NB4 (cell line): ENCODE measurements around the gene PHACTR1.

ENCODE experiments used
- POLR2A ChIP-seq: IDR thresholded peaks from 2 replicates; pipeline ENCODE4 v1.6.1; 2011; ENCODE audit warnings: mild to moderate bottlenecking; ENCODE audit not compliant: insufficient read length; ENCODE audit errors: extremely low read depth
- TF ChIP-seq, protein P1 (sequence below): IDR thresholded peaks from one replicate; pipeline ENCODE4 v1.5.1; 2012; ENCODE audit warnings: low read depth, low read length

DNA sequence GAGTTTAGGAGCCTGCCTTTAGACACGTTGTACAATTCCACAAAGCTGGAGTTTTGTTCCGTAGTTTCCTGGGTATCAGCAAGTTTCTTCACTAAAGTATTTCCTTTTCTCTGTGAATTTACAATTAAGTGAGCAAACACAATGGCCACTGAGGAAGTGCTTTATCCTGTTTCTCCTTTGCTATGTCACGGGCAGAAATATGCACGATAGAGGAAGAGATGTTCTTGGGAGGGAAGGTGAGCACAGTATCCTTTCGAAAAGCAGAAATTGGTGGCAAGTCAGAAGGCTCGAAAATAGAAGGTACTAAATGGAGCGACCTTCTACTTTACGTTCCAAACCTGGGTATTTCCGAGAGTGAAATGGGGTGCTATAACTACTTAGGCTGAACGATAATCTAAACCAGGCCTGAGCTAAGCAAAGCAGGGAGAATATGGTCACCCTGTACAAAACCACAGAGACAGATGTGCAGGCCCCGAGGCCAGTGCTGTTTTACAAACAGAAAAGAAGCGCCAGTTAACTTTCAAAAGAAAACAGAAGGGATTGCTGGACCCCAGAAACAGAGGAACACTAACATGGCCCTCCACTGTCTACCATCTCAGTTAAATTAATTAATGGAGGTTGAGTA, 352.1 kb downstream of the PHACTR1 start:
- TF ChIP-seq POLR2A: no peak
- TF ChIP-seq, protein P1, sequence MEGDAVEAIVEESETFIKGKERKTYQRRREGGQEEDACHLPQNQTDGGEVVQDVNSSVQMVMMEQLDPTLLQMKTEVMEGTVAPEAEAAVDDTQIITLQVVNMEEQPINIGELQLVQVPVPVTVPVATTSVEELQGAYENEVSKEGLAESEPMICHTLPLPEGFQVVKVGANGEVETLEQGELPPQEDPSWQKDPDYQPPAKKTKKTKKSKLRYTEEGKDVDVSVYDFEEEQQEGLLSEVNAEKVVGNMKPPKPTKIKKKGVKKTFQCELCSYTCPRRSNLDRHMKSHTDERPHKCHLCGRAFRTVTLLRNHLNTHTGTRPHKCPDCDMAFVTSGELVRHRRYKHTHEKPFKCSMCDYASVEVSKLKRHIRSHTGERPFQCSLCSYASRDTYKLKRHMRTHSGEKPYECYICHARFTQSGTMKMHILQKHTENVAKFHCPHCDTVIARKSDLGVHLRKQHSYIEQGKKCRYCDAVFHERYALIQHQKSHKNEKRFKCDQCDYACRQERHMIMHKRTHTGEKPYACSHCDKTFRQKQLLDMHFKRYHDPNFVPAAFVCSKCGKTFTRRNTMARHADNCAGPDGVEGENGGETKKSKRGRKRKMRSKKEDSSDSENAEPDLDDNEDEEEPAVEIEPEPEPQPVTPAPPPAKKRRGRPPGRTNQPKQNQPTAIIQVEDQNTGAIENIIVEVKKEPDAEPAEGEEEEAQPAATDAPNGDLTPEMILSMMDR: no peak
